BE2C (cell line): Measurements from ENCODE around the gene VAV2.
"Not testable (repeated sequence)": the region's sequence is repeated elsewhere in the genome, so short reads cannot be mapped to it uniquely, and the experiment has no call there.

Experiments
- DNase-seq: peaks from one replicate; pipeline ENCODE4 v3.0.0-alpha.2; 2020
- H3K27me3 ChIP-seq: fragments of 250-450 bp; sonication (Bioruptor Pico); 2 replicates; pipeline ENCODE4 v1.5.1; 2020; ENCODE audit warnings: mild to moderate bottlenecking
- H3K36me3 ChIP-seq: fragments of 250-450 bp; sonication (Bioruptor Pico); 2 replicates; pipeline ENCODE4 v1.5.1; 2020; ENCODE audit warnings: mild to moderate bottlenecking
- H3K4me1 ChIP-seq: fragments of 250-450 bp; sonication (Bioruptor Pico); 2 replicates; pipeline ENCODE4 v1.5.1; 2020
- H3K4me3 ChIP-seq: 2 replicates; pipeline ENCODE4 v1.5.1; 2011; ENCODE audit warnings: low read depth, low read length
- H3K9me3 ChIP-seq: fragments of 250-450 bp; sonication (Bioruptor Pico); 2 replicates; pipeline ENCODE4 v1.5.1; 2020
- CTCF ChIP-seq: IDR thresholded peaks from 2 replicates; pipeline ENCODE4 v1.5.1; 2012; ENCODE audit warnings: mild to moderate bottlenecking, low read depth, low read length

Gene VAV2

GRCh38 chr9:133906218-133906617, 85.9 kb downstream of the VAV2 start:
- TF ChIP-seq CTCF = no peak
- H3K9me3 ChIP-seq = no peaks in the 10 kb centered on the region
- H3K36me3 ChIP-seq = peaks cover 5% of the 10 kb centered on the region; the same call in 1 of the 2 replicates
- H3K27me3 ChIP-seq = no peaks in the 10 kb centered on the region
- DNase-seq = no peak
- H3K4me3 ChIP-seq = no peak overlapping the region
- peaks cover 4% of the 10 kb centered on the region for H3K4me1 ChIP-seq

- Histone ChIP-seq H3K4me3 (no peak overlapping the region), H3K4me1 (peaks cover 4% of the 10 kb centered on the region), H3K9me3 (no peaks in the 10 kb centered on the region), H3K36me3 (peaks cover 5% of the 10 kb centered on the region; the same call in 1 of the 2 replicates), H3K27me3 (no peaks in the 10 kb centered on the region)
- TF ChIP-seq CTCF = no peak
- DNase-seq = no peak
These were observed 86.6 kb downstream of the VAV2 start for GRCh38 chr9:133905493-133905892.

- no peak overlapping the region for H3K4me3 ChIP-seq
- H3K36me3 ChIP-seq = no peaks in the 10 kb centered on the region; the same call in 1 of the 2 replicates
- no peak for TF ChIP-seq CTCF
- H3K9me3 ChIP-seq = no peaks in the 10 kb centered on the region
- H3K4me1 ChIP-seq = peaks cover 4% of the 10 kb centered on the region
- no peaks in the 10 kb centered on the region for H3K27me3 ChIP-seq
- no peak for DNase-seq
These were observed 87.6 kb downstream of the VAV2 start for GRCh38 chr9:133904346-133905090.

- no peaks in the 10 kb centered on the region for H3K9me3 ChIP-seq
- no peak for DNase-seq
- no peak for TF ChIP-seq CTCF
- H3K4me3 ChIP-seq = no peak overlapping the region
- no peaks in the 10 kb centered on the region for H3K27me3 ChIP-seq
- H3K36me3 ChIP-seq = peaks cover 3% of the 10 kb centered on the region; the same call in 1 of the 2 replicates
- H3K4me1 ChIP-seq = peaks cover 20% of the 10 kb centered on the region
These were observed 90.8 kb downstream of the VAV2 start for GRCh38 chr9:133901184-133901835.

- Histone ChIP-seq H3K9me3 (no peaks in the 10 kb centered on the region), H3K4me3 (no peak overlapping the region), H3K4me1 (peaks cover 16% of the 10 kb centered on the region), H3K36me3 (peaks cover 10% of the 10 kb centered on the region), H3K27me3 (no peaks in the 10 kb centered on the region)
- no peak for TF ChIP-seq CTCF
- DNase-seq = peak; percentile 81
These were observed 94.4 kb downstream of the VAV2 start for GRCh38 chr9:133897675-133898074.

GRCh38 chr9:133896007-133896406, 96.1 kb downstream of the VAV2 start:
- not testable (repeated sequence) for H3K27me3 ChIP-seq, H3K4me3 ChIP-seq, H3K9me3 ChIP-seq, DNase-seq
- Histone ChIP-seq H3K4me1 (peaks cover 16% of the 10 kb centered on the region), H3K36me3 (peaks cover 10% of the 10 kb centered on the region)
